ENCODE results near the gene DLG2. TPM values are rescaled to one million over a fixed set of nuclear protein-coding genes. Genes with fewer than 3 reads are reported as not detected.

The DLG2 gene
- total RNA-seq, 4 donors from 2014 or later, result 2.9 to 30.2 (median 22.6) TPM

DNA sequence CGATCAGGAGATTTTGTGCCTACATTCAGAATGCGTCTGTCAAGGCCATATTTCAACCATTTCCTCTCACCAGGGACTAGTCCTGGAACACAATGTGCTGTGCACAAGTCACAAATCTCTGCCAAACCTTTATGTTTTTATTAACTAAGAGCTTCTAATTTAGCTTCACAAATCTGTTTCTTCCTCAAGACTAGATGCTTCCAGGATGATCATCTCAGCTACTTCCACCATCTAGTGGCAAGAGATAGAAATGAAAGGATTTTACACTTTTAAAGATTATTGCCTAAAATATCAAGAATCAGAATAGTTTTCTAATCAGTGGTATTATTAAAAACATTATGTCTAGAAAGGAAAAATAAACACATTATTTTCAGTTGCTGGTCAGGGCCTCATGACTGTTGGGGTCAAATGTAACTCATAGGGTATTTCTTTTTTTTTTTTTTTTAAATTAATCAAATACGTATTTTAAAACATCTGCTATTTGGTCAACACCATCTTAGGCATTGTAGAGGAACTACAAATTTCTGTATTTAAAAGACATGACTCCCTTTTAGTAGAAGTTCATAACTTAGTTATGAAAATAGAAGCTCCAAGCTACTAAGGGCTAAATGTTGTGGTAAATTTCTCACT lies 1102.6 kb downstream of the DLG2 start:
- intact Hi-C loops (cut with DNase I; ENCODE audit: low total_unique reads), result no loop called here
- Histone ChIP-seq H3K27ac (no peak overlapping the region), H3K9me3 (no peaks in the 10 kb centered on the region), H3K27me3 (no peaks in the 10 kb centered on the region), H3K36me3 (no peaks in the 10 kb centered on the region), H3K4me1 (no peaks in the 10 kb centered on the region), H3K4me3 (no peak overlapping the region)
- DNase-seq, result no peak
- TF ChIP-seq POLR2A (IDR thresholded peaks at IDR 0.05), result no peak
- TF ChIP-seq, protein P1, sequence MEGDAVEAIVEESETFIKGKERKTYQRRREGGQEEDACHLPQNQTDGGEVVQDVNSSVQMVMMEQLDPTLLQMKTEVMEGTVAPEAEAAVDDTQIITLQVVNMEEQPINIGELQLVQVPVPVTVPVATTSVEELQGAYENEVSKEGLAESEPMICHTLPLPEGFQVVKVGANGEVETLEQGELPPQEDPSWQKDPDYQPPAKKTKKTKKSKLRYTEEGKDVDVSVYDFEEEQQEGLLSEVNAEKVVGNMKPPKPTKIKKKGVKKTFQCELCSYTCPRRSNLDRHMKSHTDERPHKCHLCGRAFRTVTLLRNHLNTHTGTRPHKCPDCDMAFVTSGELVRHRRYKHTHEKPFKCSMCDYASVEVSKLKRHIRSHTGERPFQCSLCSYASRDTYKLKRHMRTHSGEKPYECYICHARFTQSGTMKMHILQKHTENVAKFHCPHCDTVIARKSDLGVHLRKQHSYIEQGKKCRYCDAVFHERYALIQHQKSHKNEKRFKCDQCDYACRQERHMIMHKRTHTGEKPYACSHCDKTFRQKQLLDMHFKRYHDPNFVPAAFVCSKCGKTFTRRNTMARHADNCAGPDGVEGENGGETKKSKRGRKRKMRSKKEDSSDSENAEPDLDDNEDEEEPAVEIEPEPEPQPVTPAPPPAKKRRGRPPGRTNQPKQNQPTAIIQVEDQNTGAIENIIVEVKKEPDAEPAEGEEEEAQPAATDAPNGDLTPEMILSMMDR (IDR thresholded peaks at IDR 0.05), result peak in 3 of 4 experiments; percentile 8 to 19 (median 19)

DNA sequence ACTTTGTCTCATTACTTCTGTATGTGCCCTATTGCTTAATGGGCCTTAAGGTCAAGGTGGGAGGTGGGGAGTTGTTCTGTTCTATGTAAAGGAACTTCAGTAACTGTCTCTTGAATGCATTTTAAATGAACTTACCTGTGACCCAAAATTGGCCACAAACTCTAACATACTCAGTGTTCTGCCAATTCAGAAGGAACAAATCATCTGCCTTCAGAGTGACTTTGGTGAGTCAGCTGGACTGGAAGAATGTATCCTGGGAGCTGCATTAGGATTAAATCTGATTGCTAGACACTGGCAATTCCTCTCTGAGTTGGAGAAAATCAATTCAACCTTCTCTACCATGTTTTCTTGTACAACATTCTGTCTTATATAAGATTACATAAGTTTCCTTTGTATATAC lies 1104.8 kb downstream of the DLG2 start:
- H3K9me3 ChIP-seq, result no peaks in the 10 kb centered on the region
- H3K4me1 ChIP-seq, result no peaks in the 10 kb centered on the region
- no peak for DNase-seq
- intact Hi-C loops (cut with DNase I; ENCODE audit: low total_unique reads), result no loop called here
- no peaks in the 10 kb centered on the region for H3K27me3 ChIP-seq
- TF ChIP-seq, protein P1 (IDR thresholded peaks at IDR 0.05), result no peak
- TF ChIP-seq POLR2A (IDR thresholded peaks at IDR 0.05), result no peak
- no peak overlapping the region for H3K4me3 ChIP-seq
- H3K36me3 ChIP-seq, result no peaks in the 10 kb centered on the region
- H3K27ac ChIP-seq, result no peak overlapping the region

DNA sequence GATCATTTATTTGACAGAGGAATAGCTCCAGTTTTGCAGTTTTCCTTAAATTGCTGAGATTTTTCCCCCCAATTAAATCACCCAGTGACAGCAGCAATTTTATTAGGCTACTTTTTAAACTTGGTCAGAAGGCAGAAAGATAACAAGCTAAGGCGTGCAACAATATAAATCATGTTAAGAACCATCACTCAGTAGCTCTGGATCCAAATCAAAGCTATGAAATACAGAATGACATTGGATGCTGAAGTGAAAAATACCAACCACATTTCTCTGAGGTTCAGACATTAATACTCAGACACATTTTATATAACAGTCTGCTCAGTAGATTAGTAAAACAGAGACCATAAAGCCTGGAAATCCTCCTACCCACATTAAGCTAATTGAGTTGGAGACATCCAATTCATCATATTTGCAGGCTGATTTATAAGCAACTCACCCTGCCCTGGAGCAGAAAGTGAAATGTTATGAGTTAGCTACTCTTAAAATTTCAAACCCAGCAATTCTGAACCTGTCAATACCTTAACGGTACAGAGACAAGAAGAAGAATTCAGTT lies 1108.4 kb downstream of the DLG2 start:
- Histone ChIP-seq H3K27me3 (no peaks in the 10 kb centered on the region), H3K27ac (no peak overlapping the region), H3K4me1 (no peaks in the 10 kb centered on the region), H3K36me3 (no peaks in the 10 kb centered on the region), H3K9me3 (no peaks in the 10 kb centered on the region), H3K4me3 (no peak overlapping the region)
- no peak for TF ChIP-seq POLR2A (IDR thresholded peaks at IDR 0.05)
- TF ChIP-seq, protein P1 (IDR thresholded peaks at IDR 0.05), result no peak
- intact Hi-C loops (cut with DNase I; ENCODE audit: low total_unique reads), result no loop called here
- no peak for DNase-seq

DNA sequence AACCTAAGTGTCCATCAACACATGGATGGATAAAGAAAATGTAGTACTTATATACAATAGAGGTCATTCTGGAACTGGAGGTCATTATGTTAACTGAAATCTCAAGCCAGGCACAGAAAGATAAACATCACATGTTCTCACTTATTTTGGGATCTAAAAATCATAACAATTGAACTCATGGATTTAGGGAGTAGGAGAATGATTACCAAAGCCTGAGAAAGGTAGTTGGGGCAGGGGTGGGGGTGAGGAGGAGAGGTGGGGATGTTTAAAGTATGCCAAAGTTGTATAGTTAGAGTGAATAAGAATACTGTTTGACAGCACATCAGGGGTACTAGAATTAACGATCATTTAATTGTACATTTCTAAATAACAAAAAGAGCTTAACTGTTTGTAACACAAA lies 1112.7 kb downstream of the DLG2 start:
- Histone ChIP-seq H3K27me3 (no peaks in the 10 kb centered on the region), H3K9me3 (no peaks in the 10 kb centered on the region), H3K4me1 (no peaks in the 10 kb centered on the region), H3K27ac (no peak overlapping the region), H3K36me3 (no peaks in the 10 kb centered on the region), H3K4me3 (no peak overlapping the region)
- DNase-seq, result no peak
- TF ChIP-seq, protein P1 (IDR thresholded peaks at IDR 0.05), result no peak
- no peak for TF ChIP-seq POLR2A (IDR thresholded peaks at IDR 0.05)
- intact Hi-C loops (cut with DNase I; ENCODE audit: low total_unique reads), result no loop called here

DNA sequence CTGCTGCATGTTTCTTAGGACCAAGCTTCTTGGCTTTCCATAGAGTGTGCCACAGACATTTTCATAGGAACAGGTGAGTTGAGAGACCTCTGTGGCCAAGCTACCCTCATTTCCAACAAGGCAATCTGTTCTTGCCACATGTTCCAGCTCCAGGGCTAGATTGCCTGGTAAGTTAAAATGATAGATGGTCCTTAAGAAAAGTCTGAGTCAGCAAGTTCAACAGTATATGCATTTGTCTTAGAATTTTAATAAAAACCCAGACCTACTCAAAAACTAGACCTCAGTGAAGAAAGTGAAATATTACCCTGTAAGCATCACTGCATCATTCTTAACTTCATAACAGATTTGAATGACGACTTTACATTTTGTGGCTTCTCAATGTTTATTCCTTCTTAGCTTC lies 1123.6 kb downstream of the DLG2 start:
- Histone ChIP-seq H3K9me3 (no peaks in the 10 kb centered on the region), H3K4me1 (no peaks in the 10 kb centered on the region), H3K36me3 (no peaks in the 10 kb centered on the region), H3K27me3 (no peaks in the 10 kb centered on the region), H3K27ac (no peak overlapping the region), H3K4me3 (no peak overlapping the region)
- no peak for TF ChIP-seq POLR2A (IDR thresholded peaks at IDR 0.05)
- TF ChIP-seq, protein P1 (IDR thresholded peaks at IDR 0.05), result no peak
- no peak for DNase-seq
- intact Hi-C loops (cut with DNase I; ENCODE audit: low total_unique reads), result no loop called here

All from uterus (tissue), 4 donors.